Right renal cortex interstitium (tissue), 3 donors: Measurements from ENCODE around the gene USP40. TPM values are rescaled to one million over a fixed set of nuclear protein-coding genes. Genes with fewer than 3 reads are reported as not detected.

Experiments used
- DNase-seq, 3 donors: peaks; one replicate each; pipeline ENCODE4 v3.0.0-alpha.2; 2013; ENCODE audit warnings: low read depth in 3 of 3, low spot score in 2 of 3
- polyA plus RNA-seq, 3 donors: library from polyadenylated mRNA; unstranded; fragments of 120-200 nt; gene quantifications; one replicate each; pipeline ENCODE4 v1.2.1, GENCODE V29; 2013; ENCODE audit not compliant: insufficient read length in 3 of 3

USP40 gene
- polyA plus RNA-seq, 3 donors, result 40.8 to 48.6 (median 41.5) TPM

- no peak for DNase-seq
Observed at GRCh38 chr2:233498126-233498525, 68.5 kb downstream of the USP40 start.

- DNase-seq, result no peak
Observed at GRCh38 chr2:233497692-233498091, 68.9 kb downstream of the USP40 start.

- DNase-seq, result no peak
Observed at GRCh38 chr2:233495503-233496496, 70.8 kb downstream of the USP40 start.

- no peak for DNase-seq
Observed at GRCh38 chr2:233492751-233493150, 73.8 kb downstream of the USP40 start.

- DNase-seq, result no peak
Observed at GRCh38 chr2:233492078-233492477, 74.5 kb downstream of the USP40 start.

GRCh38 chr2:233491326-233491725 is 75.3 kb downstream of the USP40 start:
- no peak for DNase-seq

- no peak for DNase-seq
Observed at GRCh38 chr2:233490831-233491230, 75.8 kb downstream of the USP40 start.

- DNase-seq, result no peak
Observed at GRCh38 chr2:233489666-233490065, 76.9 kb downstream of the USP40 start.

GRCh38 chr2:233489143-233489542 is 77.4 kb downstream of the USP40 start:
- no peak for DNase-seq

GRCh38 chr2:233487748-233488345 is 78.7 kb downstream of the USP40 start:
- DNase-seq, result no peak

- no peak for DNase-seq
Observed at GRCh38 chr2:233486778-233487552, 79.6 kb downstream of the USP40 start.

GRCh38 chr2:233486357-233486756 is 80.2 kb downstream of the USP40 start:
- DNase-seq, result no peak

- no peak for DNase-seq
Observed at GRCh38 chr2:233485726-233486125, 80.9 kb downstream of the USP40 start.

GRCh38 chr2:233482616-233483015 is 84.0 kb downstream of the USP40 start:
- DNase-seq, result no peak

- DNase-seq, result no peak
Observed at GRCh38 chr2:233481368-233482142, 85.0 kb downstream of the USP40 start.

GRCh38 chr2:233480490-233481202 is 85.9 kb downstream of the USP40 start:
- no peak for DNase-seq

GRCh38 chr2:233479616-233480489 is 86.7 kb downstream of the USP40 start:
- DNase-seq, result no peak

GRCh38 chr2:233477548-233478433 is 88.8 kb downstream of the USP40 start:
- DNase-seq, result no peak
